Mucosa of rectum (tissue), 2 donors: ENCODE results near the gene MICALL1.

Experiments
- H3K27ac ChIP-seq, 2 donors: one replicate each; pipeline ENCODE4 v1.7.0; 2013; ENCODE audit warnings: inconsistent platforms in 2 of 2, low read depth in 2 of 2, low read length in 2 of 2
- H3K27me3 ChIP-seq, 2 donors: one replicate each; pipeline ENCODE4 v1.7.0; 2013; ENCODE audit warnings: low read length in 2 of 2; ENCODE audit not compliant: control insufficient read depth in 2 of 2, insufficient read depth in 2 of 2
- H3K36me3 ChIP-seq, 2 donors: one replicate each; pipeline ENCODE4 v1.7.0; 2013; ENCODE audit warnings: low read length in 2 of 2; ENCODE audit not compliant: control insufficient read depth in 2 of 2, insufficient read depth in 2 of 2
- H3K4me1 ChIP-seq, 2 donors: one replicate each; pipeline ENCODE4 v1.7.0; 2013; ENCODE audit warnings: low read length in 2 of 2, mild to moderate bottlenecking in 1 of 2; ENCODE audit not compliant: control insufficient read depth in 2 of 2, insufficient read depth in 2 of 2
- H3K4me3 ChIP-seq, 2 donors: one replicate each; pipeline ENCODE4 v1.7.0; 2013; ENCODE audit warnings: low read length in 2 of 2
- H3K9ac ChIP-seq, 2 donors: one replicate each; pipeline ENCODE4 v1.7.0; 2013; ENCODE audit warnings: low read length in 2 of 2, low read depth in 1 of 2, mild to moderate bottlenecking in 1 of 2
- H3K9me3 ChIP-seq, 2 donors: one replicate each; pipeline ENCODE4 v1.7.0; 2013; ENCODE audit warnings: low read length in 2 of 2; ENCODE audit not compliant: control insufficient read depth in 2 of 2
- donor health status: healthy.
- donor health status: Normal muscosa, but diverticular disease.

Gene MICALL1

GRCh38 chr22:37930270-37930951, 24.3 kb downstream of the MICALL1 start:
- Histone ChIP-seq H3K9ac (no peak overlapping the region), H3K27ac (no peak overlapping the region), H3K4me1 (peaks cover 10 to 11% of the 10 kb centered on the region in 2 donors), H3K4me3 (no peak overlapping the region), H3K27me3 (no peaks in the 10 kb centered on the region), H3K9me3 (no peaks in the 10 kb centered on the region), H3K36me3 (peaks cover 38 to 41% of the 10 kb centered on the region in 2 donors)

GRCh38 chr22:37930952-37931440, 24.9 kb downstream of the MICALL1 start:
- no peaks in the 10 kb centered on the region for H3K27me3 ChIP-seq
- H3K9ac ChIP-seq = no peak overlapping the region
- H3K36me3 ChIP-seq = peaks cover 38% of the 10 kb centered on the region in 2 donors
- H3K4me3 ChIP-seq = no peak overlapping the region
- H3K27ac ChIP-seq = no peak overlapping the region
- no peaks in the 10 kb centered on the region for H3K9me3 ChIP-seq
- H3K4me1 ChIP-seq = peaks cover 10 to 11% of the 10 kb centered on the region in 2 donors

- H3K9ac ChIP-seq = no peak overlapping the region
- no peaks in the 10 kb centered on the region for H3K9me3 ChIP-seq
- H3K4me3 ChIP-seq = no peak overlapping the region
- no peaks in the 10 kb centered on the region for H3K27me3 ChIP-seq
- peaks cover 30 to 33% of the 10 kb centered on the region in 2 donors for H3K36me3 ChIP-seq
- peaks cover 10 to 11% of the 10 kb centered on the region in 2 donors for H3K4me1 ChIP-seq
- H3K27ac ChIP-seq = no peak overlapping the region
Observed at GRCh38 chr22:37931893-37932389, 25.8 kb downstream of the MICALL1 start.

GRCh38 chr22:37932401-37932800, 26.3 kb downstream of the MICALL1 start:
- Histone ChIP-seq H3K9me3 (no peaks in the 10 kb centered on the region), H3K4me1 (peaks cover 10 to 11% of the 10 kb centered on the region in 2 donors), H3K4me3 (no peak overlapping the region), H3K27me3 (no peaks in the 10 kb centered on the region), H3K36me3 (peaks cover 28 to 31% of the 10 kb centered on the region in 2 donors), H3K27ac (no peak overlapping the region), H3K9ac (no peak overlapping the region)

GRCh38 chr22:37932821-37933578, 26.9 kb downstream of the MICALL1 start:
- Histone ChIP-seq H3K27me3 (no peaks in the 10 kb centered on the region), H3K27ac (peak overlapping the region; percentile 60 to 61), H3K9me3 (no peaks in the 10 kb centered on the region), H3K4me1 (peaks cover 10 to 11% of the 10 kb centered on the region in 2 donors), H3K36me3 (peaks cover 33% of the 10 kb centered on the region in 2 donors), H3K9ac (no peak overlapping the region), H3K4me3 (no peak overlapping the region)

GRCh38 chr22:37933711-37934376, 27.7 kb downstream of the MICALL1 start:
- Histone ChIP-seq H3K36me3 (peaks cover 30 to 31% of the 10 kb centered on the region in 2 donors), H3K4me3 (no peak overlapping the region)

GRCh38 chr22:37940698-37941376, 34.7 kb downstream of the MICALL1 start:
- Histone ChIP-seq H3K36me3 (peaks cover 15 to 25% of the 10 kb centered on the region in 2 donors), H3K27me3 (no peaks in the 10 kb centered on the region), H3K9ac (no peak overlapping the region), H3K4me3 (no peak overlapping the region), H3K9me3 (no peaks in the 10 kb centered on the region), H3K27ac (no peak overlapping the region), H3K4me1 (no peaks in the 10 kb centered on the region)

More at GRCh38 chr22:37933711-37934376, 27.7 kb downstream of the MICALL1 start:
- H3K9me3 ChIP-seq = no peaks in the 10 kb centered on the region
- peak overlapping the region; percentile 60 to 61 for H3K27ac ChIP-seq
- H3K4me1 ChIP-seq = peaks cover 10 to 11% of the 10 kb centered on the region in 2 donors
- H3K27me3 ChIP-seq = no peaks in the 10 kb centered on the region
- peak overlapping the region in 1 of 2 donors; percentile 37 for H3K9ac ChIP-seq

- Histone ChIP-seq H3K4me1 (no peaks in the 10 kb centered on the region), H3K9ac (no peak overlapping the region), H3K9me3 (no peaks in the 10 kb centered on the region), H3K4me3 (no peak overlapping the region), H3K36me3 (peaks cover 15 to 25% of the 10 kb centered on the region in 2 donors), H3K27ac (no peak overlapping the region), H3K27me3 (no peaks in the 10 kb centered on the region)
Observed at GRCh38 chr22:37942133-37942532, 36.0 kb downstream of the MICALL1 start.

- no peaks in the 10 kb centered on the region for H3K4me1 ChIP-seq
- H3K27me3 ChIP-seq = no peaks in the 10 kb centered on the region
- H3K9me3 ChIP-seq = no peaks in the 10 kb centered on the region
- peaks cover 10 to 20% of the 10 kb centered on the region in 2 donors for H3K36me3 ChIP-seq
- no peak overlapping the region for H3K27ac ChIP-seq
- H3K4me3 ChIP-seq = no peak overlapping the region
- H3K9ac ChIP-seq = no peak overlapping the region
Observed at GRCh38 chr22:37943136-37943824, 37.2 kb downstream of the MICALL1 start.
